ENCODE data around the gene TBRG4.
"Not testable (repeated sequence)": the region's sequence is repeated elsewhere in the genome, so short reads cannot be mapped to it uniquely, and the experiment has no call there.

TBRG4 gene

DNA sequence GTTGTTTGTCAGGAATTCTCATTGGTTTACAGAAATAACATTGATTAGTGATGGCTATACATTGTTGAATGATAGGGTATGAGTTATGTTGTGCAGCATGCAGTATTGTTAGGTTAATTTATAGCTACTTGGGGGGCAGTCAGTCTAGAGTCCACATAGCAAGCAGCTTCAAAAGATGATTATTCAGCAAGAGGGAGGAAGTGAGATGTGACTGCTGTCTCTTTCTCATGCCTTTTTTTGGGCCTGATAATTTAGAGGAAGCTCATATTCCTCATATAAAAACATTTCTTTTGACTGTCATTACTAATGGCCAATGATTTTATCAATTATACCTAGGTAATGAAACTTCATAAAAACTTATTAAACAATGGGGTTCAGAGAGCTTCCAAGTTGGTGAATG lies 3.4 kb upstream of the TBRG4 start:
- DNase-seq: no peak

DNA sequence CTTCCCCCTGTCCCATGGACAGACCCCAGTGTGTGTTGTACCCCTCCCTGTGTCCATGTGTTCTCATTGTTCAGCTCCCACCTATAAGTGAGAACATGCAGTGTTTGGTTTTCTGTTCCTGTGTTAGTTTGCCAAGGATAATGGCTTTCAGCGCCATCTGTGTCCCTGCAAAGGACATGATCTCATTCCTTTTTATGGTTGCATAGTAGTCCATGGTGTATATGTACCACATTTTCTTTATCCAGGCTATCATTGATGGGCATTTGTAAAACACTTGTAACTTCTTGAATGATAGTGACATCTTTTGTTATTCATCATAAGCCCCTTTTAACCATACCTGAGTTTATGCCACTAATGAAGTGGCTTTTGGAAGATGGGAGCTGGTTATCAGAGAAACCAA lies 2.8 kb upstream of the TBRG4 start:
- not testable (repeated sequence) for DNase-seq

GRCh38 chr7:45112648-45113047 lies 1.2 kb upstream of the TBRG4 start:
- no peak for DNase-seq

GRCh38 chr7:45108863-45109262 lies 2.6 kb downstream of the TBRG4 start:
- no peak for DNase-seq

DNA sequence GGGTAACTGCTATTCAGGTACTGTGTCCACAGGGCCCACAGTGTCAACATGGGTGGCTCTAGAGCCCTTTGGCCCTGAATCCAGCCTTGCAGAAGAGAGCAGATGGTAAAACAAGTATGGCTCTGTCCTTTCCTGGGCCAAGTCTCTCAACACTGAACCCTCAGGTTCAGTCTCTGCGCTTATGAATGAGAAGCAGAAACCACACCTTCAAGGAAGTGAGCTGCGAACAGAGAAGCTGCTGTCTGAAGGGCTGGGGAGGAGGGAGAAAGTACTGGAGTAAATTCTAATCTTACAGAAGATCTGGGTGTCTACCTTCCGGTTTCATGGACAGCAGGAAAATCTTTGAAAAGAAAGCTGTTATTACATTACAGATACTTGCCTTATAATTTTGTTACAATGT lies 4.1 kb downstream of the TBRG4 start:
- DNase-seq: no peak

DNA sequence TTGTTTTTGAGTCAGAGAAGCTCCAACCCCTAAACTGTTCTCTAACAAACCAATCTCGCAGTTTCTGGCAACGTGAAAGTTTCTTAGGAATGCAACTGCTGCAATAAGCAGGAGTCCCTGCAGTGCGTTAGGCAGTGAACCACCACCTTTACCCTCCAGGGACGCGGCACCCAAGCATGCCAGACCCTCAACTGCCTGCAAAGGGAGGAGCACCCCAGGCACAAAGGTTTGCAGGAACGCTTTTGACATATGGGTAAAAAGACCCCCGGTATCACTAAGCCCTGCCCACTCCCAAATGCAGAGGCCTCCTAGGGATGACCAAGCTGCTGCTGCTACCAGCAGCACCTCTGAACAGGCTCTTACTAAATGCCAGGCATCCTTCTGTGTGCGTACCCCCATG lies 4.7 kb downstream of the TBRG4 start:
- DNase-seq: no peak

- DNase-seq: no peak
These were observed 5.8 kb downstream of the TBRG4 start for GRCh38 chr7:45105588-45106188.

- DNase-seq: no peak
These were observed 6.5 kb downstream of the TBRG4 start for GRCh38 chr7:45104844-45105587.

- DNase-seq: no peak
These were observed 7.3 kb downstream of the TBRG4 start for GRCh38 chr7:45103958-45104843.

DNA sequence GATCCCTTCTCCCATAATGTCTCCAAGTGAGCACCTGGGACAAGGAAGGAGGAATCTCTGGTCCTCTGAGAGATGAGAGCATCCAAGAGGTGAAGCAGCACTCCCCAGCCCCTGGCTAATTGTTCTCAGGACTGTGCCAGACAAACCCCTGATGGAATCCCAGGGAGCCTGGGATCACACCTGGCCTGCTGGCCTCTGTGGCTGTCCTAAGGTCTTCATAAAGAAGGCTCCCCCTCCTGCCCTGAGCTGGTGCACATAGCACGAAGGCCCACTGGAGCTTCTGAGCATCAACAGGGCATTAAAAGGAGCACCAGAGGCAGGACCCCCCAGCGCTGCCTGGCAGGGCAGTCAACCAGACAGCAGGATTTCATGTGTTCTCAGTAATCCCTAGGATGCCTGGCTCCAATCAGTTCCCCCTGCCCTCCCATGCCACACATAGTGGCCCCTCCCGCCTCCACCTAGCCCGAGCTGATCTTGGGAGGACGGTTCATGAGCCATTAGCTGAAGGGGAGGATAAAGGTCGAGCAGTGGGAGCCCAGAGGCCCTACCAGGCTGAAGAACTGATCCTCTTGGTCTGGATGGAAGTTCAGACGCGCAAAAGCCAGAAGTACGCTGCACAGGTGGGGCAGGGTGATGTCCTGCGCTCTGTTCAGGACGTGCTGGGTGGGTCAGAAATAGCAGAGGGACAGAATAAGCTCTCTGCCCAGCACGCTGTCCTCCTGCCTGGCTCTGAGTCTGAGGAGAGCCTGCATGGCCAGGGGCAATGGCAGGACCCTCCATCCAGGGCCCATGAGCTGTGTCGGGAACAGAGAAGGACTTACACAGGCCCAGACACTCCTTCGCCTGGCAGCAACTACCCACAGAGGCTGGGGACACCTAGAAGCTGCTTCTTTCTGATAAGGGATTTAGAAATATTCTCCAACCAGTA lies 8.4 kb downstream of the TBRG4 start:
- DNase-seq: no peak

DNA sequence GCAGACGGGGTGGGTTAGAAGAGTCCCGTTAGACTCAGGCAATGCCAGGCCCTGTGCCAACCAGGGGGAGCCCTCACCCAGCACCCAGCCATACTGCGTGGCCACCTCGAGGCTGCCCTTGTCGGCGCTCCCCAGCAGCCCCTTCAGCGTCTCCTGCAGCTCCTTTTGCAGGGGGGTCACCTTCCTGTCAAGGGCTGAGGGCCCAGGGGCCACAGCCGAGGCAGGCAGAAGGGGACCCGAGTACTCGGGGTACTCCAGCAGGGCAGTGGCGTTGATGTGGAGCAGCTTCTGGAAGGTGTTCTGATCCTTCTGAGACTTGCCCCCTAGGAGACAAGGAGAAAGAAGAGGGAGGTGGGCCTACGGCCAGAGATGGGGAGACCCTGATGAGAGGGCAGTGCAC lies 9.7 kb downstream of the TBRG4 start:
- DNase-seq: no peak

DNA sequence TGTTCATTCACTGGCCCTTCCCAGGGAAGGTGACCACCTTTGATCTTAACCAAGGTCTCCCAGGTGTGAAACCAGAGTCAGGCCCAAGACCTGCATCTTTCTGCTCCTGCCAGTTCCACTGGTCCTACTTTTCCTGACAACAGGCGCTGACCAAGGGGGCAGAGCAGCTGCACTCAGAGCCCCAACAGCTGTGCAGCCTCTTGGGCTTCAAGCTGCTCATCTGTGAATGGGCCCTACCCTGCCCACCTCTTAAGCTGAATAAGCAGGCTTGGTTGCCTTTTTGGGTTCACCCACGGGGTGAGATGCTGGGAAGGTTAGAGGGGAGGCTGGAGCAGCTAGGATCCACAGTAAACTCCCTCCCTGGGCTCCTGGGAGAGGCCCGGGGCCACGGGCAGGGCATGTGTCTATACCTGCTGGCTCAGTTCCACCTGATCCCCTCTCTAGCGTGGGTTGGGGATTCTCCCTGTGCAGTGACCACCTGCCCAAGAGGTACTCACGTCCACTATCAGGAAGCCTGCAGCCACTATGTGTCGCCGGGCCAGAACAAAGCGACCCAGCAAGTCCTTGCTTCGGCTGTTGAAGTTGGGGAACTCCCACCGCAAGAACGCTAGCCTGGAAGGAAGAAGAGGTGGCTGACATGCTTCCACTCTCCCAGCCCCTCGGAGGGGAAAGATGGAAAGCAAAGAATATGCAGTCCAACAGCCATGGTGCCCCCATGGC lies 10.6 kb downstream of the TBRG4 start:
- DNase-seq: no peak

DNA sequence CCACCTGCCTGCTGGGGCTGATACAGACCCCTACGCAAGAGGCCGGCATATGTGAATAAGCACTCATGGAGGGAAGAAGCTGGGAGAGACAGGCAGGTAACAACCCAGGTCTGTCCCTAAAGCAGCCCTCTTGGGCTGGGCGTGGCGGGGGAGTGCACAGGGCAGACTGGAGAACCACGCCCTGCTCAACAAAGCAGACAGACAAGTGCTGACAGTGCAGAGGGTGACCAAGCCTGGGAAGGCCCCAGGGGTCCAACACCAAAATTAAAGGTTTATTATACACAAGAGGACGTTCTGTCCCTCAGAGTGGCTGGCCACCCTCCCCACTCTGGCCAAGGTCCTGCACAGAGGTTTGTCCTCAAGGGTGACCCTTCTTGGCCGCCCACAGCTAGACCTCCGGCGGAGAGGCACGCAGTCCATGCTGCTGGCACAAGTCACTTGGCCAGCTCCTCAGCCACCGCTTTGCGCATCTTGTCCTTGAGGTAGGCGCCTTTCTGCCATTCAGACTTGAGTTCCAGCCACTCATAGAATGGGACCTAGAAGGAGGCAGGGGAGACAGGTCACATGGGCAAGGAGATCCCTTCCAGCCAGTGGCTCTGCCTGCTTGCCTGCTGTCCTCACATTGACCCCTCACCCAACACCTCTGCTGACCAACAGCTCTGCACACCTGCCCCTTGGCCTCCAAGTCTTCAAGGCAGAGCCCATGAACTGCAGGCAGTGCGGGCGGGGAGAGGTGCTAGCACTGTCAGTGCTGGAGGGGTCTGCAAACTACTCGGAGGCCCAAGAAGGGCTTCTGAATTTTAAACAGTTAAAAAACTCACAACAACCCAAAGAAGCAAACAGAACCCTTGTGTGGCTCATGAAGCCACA lies 11.4 kb downstream of the TBRG4 start:
- DNase-seq: no peak

DNA sequence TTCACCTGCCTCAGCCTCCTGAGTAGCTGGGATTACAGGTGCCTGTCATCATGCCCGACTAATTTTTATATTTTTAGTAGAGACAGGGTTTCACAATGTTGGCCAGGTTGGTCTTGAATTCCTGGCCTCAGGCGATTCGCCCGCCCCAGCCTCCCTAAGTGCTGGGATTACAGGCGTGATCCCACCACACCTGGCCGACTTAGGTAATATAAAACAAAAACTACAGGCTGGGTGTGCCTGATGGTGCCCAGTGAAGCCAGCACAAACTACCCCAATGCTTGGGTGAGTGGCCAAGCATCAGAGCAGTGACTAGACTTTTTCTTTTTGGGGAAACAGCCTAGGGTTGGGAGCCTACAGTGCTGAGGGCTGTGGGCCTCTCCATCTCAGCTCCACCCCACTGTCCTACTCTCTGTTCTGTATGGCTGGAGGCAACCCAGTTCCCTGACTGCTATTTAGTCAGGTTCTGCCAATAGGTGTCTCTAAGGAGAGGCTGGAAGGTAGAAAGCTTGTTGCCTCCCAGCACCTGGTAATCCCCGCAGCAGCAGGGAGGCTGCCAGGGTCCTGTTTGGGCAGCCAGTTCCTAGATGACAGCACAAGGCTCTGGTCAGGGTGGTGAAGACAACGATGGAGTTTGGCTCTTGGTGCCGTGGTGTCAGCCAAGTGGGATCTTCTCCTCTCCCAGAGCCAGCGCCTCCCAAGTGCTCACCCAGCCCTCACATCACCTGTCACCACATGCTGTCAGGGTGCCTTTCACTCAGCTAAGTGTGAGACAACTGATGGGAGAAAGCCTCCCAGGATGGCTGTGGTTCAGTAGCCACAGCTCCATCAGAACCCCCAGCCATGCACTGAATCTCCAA lies 12.3 kb downstream of the TBRG4 start:
- DNase-seq: no peak

DNA sequence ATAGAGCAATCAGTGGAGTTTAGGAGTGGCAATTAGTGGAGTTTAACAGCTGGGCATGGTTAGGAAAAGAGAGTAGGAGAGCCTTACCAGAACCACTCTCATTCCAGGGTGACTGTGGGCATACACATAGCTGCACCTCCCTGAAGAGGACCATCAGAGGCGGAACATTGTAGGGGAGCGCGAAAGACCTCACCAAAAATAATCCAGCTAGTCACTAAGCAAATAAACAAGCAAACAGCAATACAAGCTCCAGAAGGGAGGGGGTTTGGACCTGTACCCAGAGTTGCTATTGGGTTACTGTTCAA lies 18.6 kb downstream of the TBRG4 start:
- no peak for DNase-seq

DNA sequence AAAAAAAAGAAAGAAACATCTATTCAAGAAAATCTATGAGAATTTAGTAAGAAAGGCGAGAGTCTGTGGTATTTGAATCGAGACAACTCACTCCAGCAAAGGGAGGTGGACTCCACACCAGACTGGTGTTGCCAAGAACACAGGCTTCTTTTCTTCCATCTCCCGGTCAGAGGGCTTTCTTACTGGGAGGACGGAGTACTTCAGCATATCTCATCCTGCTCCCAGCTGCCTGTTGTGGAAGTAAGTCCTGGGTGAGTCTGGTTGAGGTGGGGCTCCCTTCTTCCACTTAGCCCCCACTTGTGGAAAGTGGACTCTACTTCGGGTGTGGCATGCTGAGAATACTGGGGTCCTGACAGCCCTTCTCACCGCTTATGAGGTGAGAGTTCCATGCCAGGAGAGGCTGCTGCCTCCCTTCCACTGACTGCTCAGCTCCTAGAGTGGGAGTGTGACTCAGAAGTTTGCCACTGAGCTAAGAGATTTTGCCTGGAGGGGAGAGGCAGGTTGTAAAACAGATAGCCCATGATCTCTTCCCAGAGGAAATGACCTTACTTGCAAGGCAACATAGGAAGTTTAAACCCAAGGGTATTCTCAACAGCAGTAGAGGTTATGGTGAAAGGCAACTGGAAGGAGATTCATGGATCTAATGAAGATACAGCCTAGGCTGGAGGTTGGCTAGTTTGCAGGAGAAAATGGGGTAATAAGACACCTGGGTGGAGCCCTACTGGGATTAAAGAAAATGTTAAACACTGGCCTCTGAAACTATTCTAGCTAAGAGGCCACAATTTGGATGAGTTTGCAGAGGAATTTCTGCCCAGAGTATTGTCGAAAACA lies 19.2 kb downstream of the TBRG4 start:
- DNase-seq: peak; percentile 74

- peak; percentile 24 for DNase-seq
These were observed 22.1 kb downstream of the TBRG4 start for GRCh38 chr7:45089341-45089891.

- peak; percentile 24 for DNase-seq
These were observed 22.6 kb downstream of the TBRG4 start, which contains the start of gene NACAD for GRCh38 chr7:45088821-45089340. TSS of gene NACAD (minus strand) at chr7:45088969. CDS start at chr7:45088894, 75 bp downstream.
